ENCODE data around the gene BCL10.

DNA sequence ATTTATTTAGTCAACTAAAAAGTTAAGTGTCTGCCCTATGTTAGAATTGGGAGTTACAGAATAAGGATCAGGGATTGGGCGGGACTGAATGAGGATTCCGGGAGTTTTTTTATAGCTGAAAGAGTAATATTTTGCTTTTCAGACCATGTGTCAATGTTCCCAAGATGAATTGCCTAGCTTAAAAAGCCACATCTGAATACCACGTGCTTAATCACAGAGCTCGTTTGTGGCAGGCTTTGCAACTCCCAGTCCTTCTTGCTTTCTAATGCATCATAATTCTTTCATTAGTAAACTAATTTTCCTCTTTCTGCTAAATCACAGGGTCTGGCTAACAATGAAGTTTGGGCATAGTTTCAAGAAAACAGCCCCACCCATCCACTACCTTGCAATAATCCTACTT lies 4.2 kb upstream of the BCL10 start:
- TF ChIP-seq, protein P1, sequence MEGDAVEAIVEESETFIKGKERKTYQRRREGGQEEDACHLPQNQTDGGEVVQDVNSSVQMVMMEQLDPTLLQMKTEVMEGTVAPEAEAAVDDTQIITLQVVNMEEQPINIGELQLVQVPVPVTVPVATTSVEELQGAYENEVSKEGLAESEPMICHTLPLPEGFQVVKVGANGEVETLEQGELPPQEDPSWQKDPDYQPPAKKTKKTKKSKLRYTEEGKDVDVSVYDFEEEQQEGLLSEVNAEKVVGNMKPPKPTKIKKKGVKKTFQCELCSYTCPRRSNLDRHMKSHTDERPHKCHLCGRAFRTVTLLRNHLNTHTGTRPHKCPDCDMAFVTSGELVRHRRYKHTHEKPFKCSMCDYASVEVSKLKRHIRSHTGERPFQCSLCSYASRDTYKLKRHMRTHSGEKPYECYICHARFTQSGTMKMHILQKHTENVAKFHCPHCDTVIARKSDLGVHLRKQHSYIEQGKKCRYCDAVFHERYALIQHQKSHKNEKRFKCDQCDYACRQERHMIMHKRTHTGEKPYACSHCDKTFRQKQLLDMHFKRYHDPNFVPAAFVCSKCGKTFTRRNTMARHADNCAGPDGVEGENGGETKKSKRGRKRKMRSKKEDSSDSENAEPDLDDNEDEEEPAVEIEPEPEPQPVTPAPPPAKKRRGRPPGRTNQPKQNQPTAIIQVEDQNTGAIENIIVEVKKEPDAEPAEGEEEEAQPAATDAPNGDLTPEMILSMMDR (optimal IDR thresholded peaks at IDR 0.05 in 1 of 3, IDR thresholded peaks at IDR 0.05 in 1 of 3, conservative IDR thresholded peaks at IDR 0.05 in 1 of 3; ENCODE audit: extremely low read depth in 1 of 3, insufficient read depth in 2 of 3, low read length in 3 of 3): no peak
- TF ChIP-seq EZH2 (IDR thresholded peaks at IDR 0.05; ENCODE audit: low read length): no peak

Measured in keratinocyte (primary cell).